K562 (cell line): ENCODE results near the gene BBS5. TPM values are rescaled to one million over a fixed set of nuclear protein-coding genes. Genes with fewer than 3 reads are reported as not detected.

Experiments
- ATAC-seq: fragments of 200-7000 bp; cut with Tn5 transposase; 3 replicates; pipeline ENCODE4 v1.9.1; 2020; ENCODE audit warnings: moderate library complexity
- BruUV-seq: library from RNA; stranded (reverse); fragments of 400-500 nt; replicated peaks from 2 replicates; lab custom pipeline; 2021; lab: Mats Ljungman, UMichigan
- CTCF ChIA-PET: fragments of 300-600 bp; formaldehyde crosslinking; extraction: SDS; loops from one replicate; lab custom pipeline; 2021; ENCODE audit warnings: low intra/inter-chr PET ratio; lab: Yijun Ruan, JAX
- POLR2A ChIA-PET: fragments of 300-600, 350-650 bp; sonication (Branson Sonifier 250); formaldehyde crosslinking; extraction: SDS; loops from one replicate; lab custom pipeline; 2021; ENCODE audit warnings: antibody characterized with exemption, inconsistent platforms; lab: Yijun Ruan, JAX
- DNase-seq, 4 experiments: peaks; one replicate each; pipeline versions ENCODE4 v3.0.0 to v3.0.0-alpha.2; 2011 to 2018; ENCODE audit warnings: low spot score in 3 of 4, mixed read lengths in 3 of 4; ENCODE audit errors: extremely low read depth in 1 of 4
- FAIRE-seq: peaks from 2 replicates; lab custom pipeline; 2011; peaks lifted over from hg19 to GRCh38; lab: Jason Lieb, UNC
- H2AFZ ChIP-seq: 2 replicates; pipeline ENCODE4 v1.6.0; 2011; ENCODE audit warnings: low read depth, low read length, control low read depth, inconsistent platforms
- H3K27ac ChIP-seq: fragments of 200-600 bp; 3 replicates; pipeline ENCODE4 v1.8.0; 2011; ENCODE audit warnings: low read depth, mild to moderate bottlenecking, control low read depth, inconsistent platforms, low read length, moderate library complexity, mixed read lengths; ENCODE audit errors: extremely low read depth
- H3K27me3 ChIP-seq, 2 experiments: fragments of 300-600 bp in 1 of 2; 2 replicates in 1 of 2; 3 replicates in 1 of 2; pipeline versions ENCODE4 v1.6.0 to v1.8.0; 2011; ENCODE audit warnings: inconsistent platforms in 2 of 2, low read length in 2 of 2, mild to moderate bottlenecking in 1 of 2, mixed read lengths in 1 of 2, moderate library complexity in 1 of 2; ENCODE audit not compliant: control insufficient read depth in 2 of 2, insufficient read depth in 2 of 2
- H3K36me3 ChIP-seq: fragments of 300-600 bp; 3 replicates; pipeline ENCODE4 v1.8.0; 2011; ENCODE audit warnings: mild to moderate bottlenecking, low read length, inconsistent platforms; ENCODE audit not compliant: control insufficient read depth, insufficient read depth
- H3K4me1 ChIP-seq, 2 experiments: fragments of 200-600 bp in 1 of 2; replicated peaks in 1 of 2; 2 replicates in 1 of 2; 3 replicates in 1 of 2; pipeline versions ENCODE4 v1.5.1 to v1.8.0; 2011; ENCODE audit warnings: inconsistent platforms in 2 of 2, low read length in 2 of 2, mild to moderate bottlenecking in 1 of 2, mixed read lengths in 1 of 2, moderate library complexity in 1 of 2; ENCODE audit not compliant: control insufficient read depth in 2 of 2, insufficient read depth in 2 of 2
- H3K4me2 ChIP-seq: 2 replicates; pipeline ENCODE4 v1.6.1; 2011; ENCODE audit warnings: low read length, control low read depth, inconsistent platforms, mixed read lengths; ENCODE audit not compliant: insufficient read depth
- H3K4me3 ChIP-seq: fragments of 200-600 bp; sonication (generic), shearing (Covaris generic); 2 replicates; pipeline ENCODE4 v1.5.1; 2016; ENCODE audit warnings: control low read depth, inconsistent platforms
- H3K79me2 ChIP-seq: fragments of 200-600 bp; 3 replicates; pipeline ENCODE4 v1.8.0; 2011; ENCODE audit warnings: low read length, inconsistent platforms; ENCODE audit not compliant: control insufficient read depth, insufficient read depth
- H3K9ac ChIP-seq, 2 experiments: 2 replicates each; pipeline versions ENCODE4 v1.6.0 to v1.6.1; 2011; ENCODE audit warnings: low read depth in 2 of 2, low read length in 2 of 2, control low read depth in 1 of 2, inconsistent platforms in 1 of 2, mild to moderate bottlenecking in 1 of 2, mixed read lengths in 1 of 2; ENCODE audit not compliant: insufficient read depth in 1 of 2
- H3K9me1 ChIP-seq: one replicate; pipeline ENCODE4 v1.6.0; 2011; ENCODE audit warnings: inconsistent platforms, mild to moderate bottlenecking, low read length, moderate library complexity; ENCODE audit not compliant: control insufficient read depth, insufficient read depth
- H3K9me3 ChIP-seq: replicated peaks from 2 replicates; pipeline ENCODE4 v1.5.1; 2011; ENCODE audit warnings: low read depth, low read length, inconsistent platforms; ENCODE audit not compliant: control insufficient read depth, insufficient read depth
- H4K20me1 ChIP-seq: replicated peaks from 2 replicates; pipeline ENCODE4 v1.6.1; 2011; ENCODE audit warnings: low read length, inconsistent platforms, mixed read lengths; ENCODE audit not compliant: control insufficient read depth, insufficient read depth
- ASH1L ChIP-seq: fragments of 450-650 bp; IDR thresholded peaks from 2 replicates; pipeline ENCODE4 v1.6.1; 2018; ENCODE audit warnings: borderline replicate concordance, mild to moderate bottlenecking, low read depth; ENCODE audit not compliant: partially characterized antibody
- BACH1 ChIP-seq: fragments of 200-800 bp; sonication (Bioruptor generic); IDR thresholded peaks from 2 replicates; pipeline ENCODE4 v1.6.1; 2016; ENCODE audit warnings: missing genetic modification characterization, missing compliant biosample characterization
- GTF2E2 ChIP-seq: fragments of 200-800 bp; sonication (Bioruptor generic); IDR thresholded peaks from 2 replicates; pipeline ENCODE4 v1.6.1; 2016; ENCODE audit warnings: missing genetic modification characterization, missing compliant biosample characterization
- HCFC1 ChIP-seq: IDR thresholded peaks from 2 replicates; pipeline ENCODE4 v1.6.1; 2012; ENCODE audit warnings: low read depth, low read length, improper control_type of control experiment
- IRF9 ChIP-seq: fragments of 450-650 bp; IDR thresholded peaks from 2 replicates; pipeline ENCODE4 v1.6.1; 2016; ENCODE audit warnings: missing biosample characterization, missing genetic modification characterization
- TEAD4 ChIP-seq, 2 experiments: sonication (generic) in 1 of 2; formaldehyde crosslinking in 1 of 2; IDR thresholded peaks; 2 replicates each; pipeline versions ENCODE4 v1.6.1 to v1.8.0; 2012 to 2022; ENCODE audit warnings: borderline replicate concordance in 1 of 2, inconsistent platforms in 1 of 2, low read length in 1 of 2, mild to moderate bottlenecking in 1 of 2, missing genetic modification reagents in 1 of 2
- ZNF146 ChIP-seq: IDR thresholded peaks from one replicate; pipeline ENCODE4 v1.6.1; 2018; ENCODE audit warnings: missing compliant biosample characterization; ENCODE audit not compliant: unreplicated experiment
- ZNF436 ChIP-seq: fragments of 250-450, 450-650 bp; sonication (Bioruptor Pico); formaldehyde crosslinking; IDR thresholded peaks from 2 replicates; pipeline ENCODE4 v1.7.0; 2020; ENCODE audit warnings: mild to moderate bottlenecking
- WGBS: fragments of 100-300 bp; shearing (Covaris generic); methylation state at CpG from one replicate; pipeline ENCODE4 v1.1.6; 2016; ENCODE audit warnings: low coverage, mixed read lengths; ENCODE audit not compliant: insufficient coverage; ENCODE audit errors: missing lambda C conversion rate; 5-methylcytosine and 5-hydroxymethylcytosine counted together
- in situ Hi-C: fragments of 300-500 bp; cut with MboI; formaldehyde crosslinking; loops from 4 replicates; pipeline ENCODE4 v1.15.0; 2018; ENCODE audit warnings: inconsistent platforms, mixed read lengths
- intact Hi-C: fragments of 100-400 bp; cut with micrococcal nuclease; formaldehyde crosslinking; loops from 2 replicates; pipeline ENCODE4 v1.14.2; 2022
- polyA plus RNA-seq, 8 experiments: library from polyadenylated mRNA; depleted of rRNA in 4 of 8; stranded (reverse) in 5 of 8; unstranded in 3 of 8; fragments of >200 nt; fragmentation: Nextera tagmentation in 2 of 8; fragmentation: Illumina TruSeq in 1 of 8; extraction: Ambion mirVana in 2 of 8; extraction: Trizol in 1 of 8; gene quantifications; 2 replicates each; pipeline versions ENCODE4 v1.2.1 to v1.2.3, GENCODE V29; 2011 to 2014; ENCODE audit warnings: inconsistent platforms in 1 of 8, missing spikeins in 1 of 8
- total RNA-seq, 7 experiments: library from RNA; depleted of rRNA in 6 of 7; stranded (reverse); fragments of >200 nt in 6 of 7; fragmentation: Illumina TruSeq in 2 of 7; extraction: Trizol in 2 of 7; gene quantifications; 2 replicates each; pipeline versions ENCODE4 v1.2.1 to v1.2.3, GENCODE V29; 2011 to 2021; ENCODE audit warnings: low replicate concordance in 1 of 7

Gene BBS5
- total and polyA plus RNA-seq, 9 of the 15 experiments (the other 6 are each of a cell fraction or from before 2014, with no cell fraction given), result 0.48 to 6.9 (median 4.3) TPM

DNA sequence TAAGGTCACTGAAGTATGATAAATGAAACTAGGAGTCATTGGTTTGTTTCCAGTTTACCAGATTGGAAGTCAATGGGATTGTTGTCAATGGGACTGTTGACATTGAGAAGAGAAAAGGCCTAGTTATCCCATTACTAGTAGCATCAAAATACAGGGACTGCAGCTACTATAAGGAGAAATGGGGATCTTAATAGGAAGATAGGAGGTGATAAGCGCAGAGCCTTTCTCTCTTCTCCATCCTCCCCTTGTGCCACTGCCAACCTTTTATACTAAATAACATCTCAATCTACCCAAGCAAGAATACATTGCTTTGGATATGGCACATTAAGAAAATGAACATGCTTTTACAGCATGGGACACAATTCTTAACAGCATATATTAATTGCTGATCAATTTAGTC, 10.5 kb upstream of the BBS5 start (continued):
- TF ChIP-seq IRF9 (tag) (no peak), ASH1L (no peak)
- TF ChIP-seq, all 486 proteins: peak for 0

- Histone ChIP-seq H3K4me2 (no peak overlapping the region), H2AFZ (peak overlapping the region; percentile 56; the same call in 1 of the 2 replicates), H3K9ac (no peak overlapping the region), H3K27ac (no peak overlapping the region), H3K27me3 (no peaks in the 10 kb centered on the region), H3K36me3 (no peaks in the 10 kb centered on the region), H3K79me2 (no peaks in the 10 kb centered on the region), H3K9me3 (no peaks in the 10 kb centered on the region), H4K20me1 (no peaks in the 10 kb centered on the region), H3K4me3 (no peak overlapping the region), H3K9me1 (no peaks in the 10 kb centered on the region), H3K4me1 (no peaks in the 10 kb centered on the region)
- FAIRE-seq (peak; percentile 26), DNase-seq (no peak), ATAC-seq (peak; percentile 38)
- in situ Hi-C loops (no loop called here), intact Hi-C loops (no loop called here)
- POLR2A ChIA-PET, result interaction anchor here (1.2 to 1.5 kb wide), 2 partner anchors 8 to 370 kb away, joined by 3 to 4 read pairs; no protein-coding TSS in a partner anchor
- BruUV-seq, result no TSS peak
- 54% methylated on average over 3 of the region's 3 CpGs for WGBS
- CTCF ChIA-PET, result no interaction called here
- TF ChIP-seq GTF2E2 (tag), result no peak
- TF ChIP-seq TEAD4 (IDR thresholded peaks at IDR 0.05; ENCODE audit: low read length), result no peak
- no peak for TF ChIP-seq TEAD4 (CRISPR knock-in tag; IDR thresholded peaks at IDR 0.05; ENCODE audit: borderline replicate concordance)
- TF ChIP-seq ZNF436 (CRISPR knock-in tag), result no peak
- no peak for TF ChIP-seq BACH1
- no peak for TF ChIP-seq HCFC1
- TF ChIP-seq ZNF146 (CRISPR knock-in tag), result peak; percentile 55
These were observed 9.2 kb upstream of the BBS5 start for GRCh38 chr2:169469952-169470572.
